HG03097 (cell line): Measurements from ENCODE around the gene VAT1L.

Experiments used
- ATAC-seq: cut with Tn5 transposase; IDR thresholded peaks from one replicate; pipeline ENCODE4 v1.9.1; 2021; ENCODE audit not compliant: unreplicated experiment, low FRiP score

VAT1L gene

GRCh38 chr16:77866752-77867151, 78.4 kb downstream of the VAT1L start:
- ATAC-seq: no peak

GRCh38 chr16:77868052-77868451, 79.7 kb downstream of the VAT1L start:
- peak; percentile 38 for ATAC-seq

GRCh38 chr16:77868478-77868877, 80.1 kb downstream of the VAT1L start:
- peak; percentile 87 for ATAC-seq

DNA sequence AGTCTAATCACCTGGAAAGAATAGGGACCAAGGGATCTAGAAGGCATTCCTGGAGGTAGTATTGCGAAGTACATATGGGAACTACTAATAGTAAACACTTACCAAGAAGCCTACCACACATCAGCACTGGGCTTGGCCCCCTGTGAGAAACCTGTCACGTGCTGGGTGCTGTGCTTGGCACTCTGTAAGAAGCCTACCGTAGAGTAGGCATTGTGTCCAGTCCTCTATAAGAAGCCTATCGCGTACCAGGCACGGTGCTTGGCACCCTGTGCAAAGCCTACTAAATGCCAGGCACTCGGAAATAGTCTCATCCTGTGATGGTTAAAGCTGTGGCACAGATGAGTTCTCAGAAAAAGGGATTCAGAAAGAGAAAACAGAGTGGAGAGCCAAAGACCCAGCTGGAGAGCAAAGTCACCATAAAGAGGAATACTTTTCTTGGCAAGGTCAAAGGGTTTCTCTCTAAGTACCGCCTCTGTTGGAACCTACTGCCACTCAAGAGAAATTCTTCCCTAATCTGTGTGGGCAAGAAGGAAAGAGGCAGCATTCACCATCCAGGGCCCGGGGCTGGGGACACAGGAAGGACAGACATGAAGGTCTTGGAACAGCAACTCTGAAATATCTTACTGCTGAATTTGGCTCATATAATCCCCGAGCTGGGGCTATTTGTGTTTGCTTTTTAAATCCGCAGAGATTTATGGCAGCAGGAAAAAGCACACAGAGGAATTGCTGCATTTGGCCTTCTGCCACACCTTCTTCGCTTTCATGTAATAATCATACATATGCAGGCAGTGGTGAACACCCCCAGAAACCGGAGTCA, 81.8 kb downstream of the VAT1L start:
- ATAC-seq: no peak

DNA sequence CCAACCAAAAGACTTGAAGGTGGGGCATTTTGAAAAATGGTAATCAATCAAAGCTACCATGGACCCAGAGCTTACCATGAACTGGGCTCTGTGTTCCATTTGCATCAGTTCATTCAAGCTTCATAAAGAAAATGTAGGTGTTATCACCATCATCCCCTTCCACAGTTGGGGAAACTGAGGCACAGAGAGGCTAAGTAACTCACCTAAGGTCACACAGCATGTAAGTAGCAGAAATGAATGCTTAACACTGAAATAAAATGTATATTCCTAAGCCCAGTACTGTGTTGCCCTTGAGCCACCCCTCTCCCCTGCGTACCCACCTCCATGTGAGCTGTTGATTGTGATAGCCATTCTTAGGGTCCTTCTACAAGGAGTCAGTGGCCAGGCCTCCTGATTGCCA, 83.6 kb downstream of the VAT1L start:
- no peak for ATAC-seq

DNA sequence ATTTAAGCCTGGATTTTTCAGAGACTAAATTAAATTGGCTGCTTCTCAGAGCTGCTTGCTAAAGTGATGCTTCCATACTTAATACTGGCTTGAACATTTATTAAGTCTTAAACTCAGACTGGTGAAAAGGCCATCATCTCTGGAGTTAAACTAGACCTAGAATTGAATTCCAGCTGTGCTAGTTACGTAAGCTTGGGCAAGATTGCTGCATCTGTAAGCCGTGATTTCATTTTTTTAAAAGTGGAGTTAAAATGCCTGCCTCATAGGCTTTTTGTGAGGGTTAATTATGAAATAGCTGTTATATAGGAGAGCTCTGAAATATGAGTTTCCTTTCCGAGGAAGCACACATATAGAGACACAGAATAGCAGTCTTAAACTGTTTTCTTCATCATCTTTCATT, 84.7 kb downstream of the VAT1L start:
- no peak for ATAC-seq

DNA sequence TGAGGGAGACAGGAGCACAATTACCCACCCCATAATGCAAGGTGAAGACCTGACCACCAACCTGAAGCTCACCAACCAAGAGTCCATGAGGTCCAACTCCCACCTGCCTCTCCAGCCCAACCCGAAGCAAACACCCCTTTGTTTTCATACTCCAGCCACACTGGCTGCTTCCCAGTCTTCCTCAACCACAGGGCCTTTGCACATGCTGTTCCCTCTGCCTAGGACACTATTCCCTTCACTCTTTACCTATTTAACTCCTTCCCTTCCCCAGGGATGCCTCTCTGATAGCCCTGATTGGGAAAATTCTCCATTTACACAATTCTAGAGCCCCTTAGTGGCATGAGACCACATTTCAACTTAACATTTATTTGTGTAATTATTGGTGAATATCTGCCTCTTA, 86.0 kb downstream of the VAT1L start:
- ATAC-seq: no peak

DNA sequence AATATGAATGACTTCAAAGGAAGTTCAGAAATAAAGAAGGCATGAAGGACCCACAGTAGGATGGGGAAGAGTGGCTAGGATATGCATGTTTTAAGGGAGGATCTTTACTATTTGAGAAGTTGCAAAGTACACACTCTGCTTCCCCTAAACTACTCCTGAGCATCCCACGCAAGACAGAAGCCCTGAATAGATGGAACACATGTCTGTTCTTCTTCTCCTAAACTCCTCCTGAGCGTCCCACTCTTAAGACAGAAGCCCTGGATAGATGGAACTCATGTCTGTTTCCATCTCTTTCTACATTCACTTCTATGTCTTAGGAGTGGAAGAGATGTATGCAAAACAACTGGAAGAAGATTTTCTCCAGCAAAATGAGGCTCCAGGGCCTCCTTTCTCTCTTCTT, 88.4 kb downstream of the VAT1L start:
- ATAC-seq: no peak

- no peak for ATAC-seq
Measured at GRCh38 chr16:77877712-77878347, 89.5 kb downstream of the VAT1L start.

DNA sequence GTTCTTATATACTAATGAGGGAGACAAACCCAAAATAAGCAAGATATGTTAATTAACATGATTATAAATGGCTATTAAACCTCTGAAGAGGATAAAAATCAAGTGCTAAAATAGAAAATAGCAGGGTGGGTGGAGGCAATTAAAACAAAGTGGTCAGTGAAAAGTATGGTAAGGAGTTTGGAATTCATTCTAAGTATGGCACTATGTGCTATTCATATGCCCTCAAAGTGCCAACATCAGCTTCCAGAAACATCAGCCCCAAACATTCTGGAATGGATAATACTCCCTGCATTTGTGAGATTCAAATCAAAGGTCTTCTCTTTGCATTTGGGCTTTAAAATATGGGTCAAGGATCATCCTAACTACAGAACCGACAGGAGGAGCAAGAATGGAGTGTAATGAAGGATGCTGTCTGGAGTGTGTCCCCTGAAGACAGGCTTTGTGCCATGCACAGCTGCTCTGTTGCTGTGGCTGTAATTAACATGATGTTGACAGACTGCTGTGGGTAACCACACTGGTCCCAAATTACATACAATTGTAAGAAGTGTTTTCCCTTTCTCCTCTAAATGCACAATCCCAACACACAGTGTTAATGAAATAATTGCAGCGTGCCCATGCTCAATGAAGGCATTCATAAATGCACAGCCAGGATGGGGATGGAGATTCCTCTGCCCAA, 93.1 kb downstream of the VAT1L start:
- ATAC-seq: no peak

- no peak for ATAC-seq
Measured at GRCh38 chr16:77882358-77882757, 94.0 kb downstream of the VAT1L start.

DNA sequence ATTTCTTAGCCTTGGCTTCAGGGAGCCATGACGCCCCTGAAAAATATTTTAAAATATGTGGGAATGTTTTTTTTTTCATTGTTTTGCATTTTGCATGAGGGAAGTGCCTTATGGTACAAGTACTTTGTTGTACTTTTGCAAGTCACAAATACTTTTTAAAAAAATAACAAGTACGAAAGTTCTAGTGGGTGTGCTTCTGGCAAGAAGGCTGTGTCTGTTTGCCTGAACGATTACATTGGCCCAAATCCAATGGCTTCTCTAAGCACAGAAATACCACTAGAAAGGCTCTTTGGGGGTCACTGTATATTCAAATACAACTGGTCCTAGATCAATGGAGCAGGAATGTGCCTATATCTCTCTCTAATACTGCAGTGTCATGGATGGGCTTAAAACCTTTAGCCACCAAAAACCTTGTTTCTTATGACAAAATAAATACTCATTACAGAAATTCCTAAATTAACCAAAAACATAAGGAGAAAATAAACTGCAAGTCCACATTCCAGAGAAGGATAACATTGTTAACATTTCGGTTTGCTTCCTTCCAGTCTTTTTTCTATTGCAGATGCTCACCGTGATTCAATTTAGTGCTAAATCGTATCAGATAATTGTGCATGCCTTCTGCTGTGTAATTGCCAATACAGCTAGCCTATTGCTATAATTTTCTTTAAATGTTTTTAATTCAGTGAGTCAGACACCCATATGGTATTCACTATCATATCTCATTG, 97.4 kb downstream of the VAT1L start:
- ATAC-seq: no peak

GRCh38 chr16:77888871-77889270, 100.5 kb downstream of the VAT1L start:
- ATAC-seq: no peak

DNA sequence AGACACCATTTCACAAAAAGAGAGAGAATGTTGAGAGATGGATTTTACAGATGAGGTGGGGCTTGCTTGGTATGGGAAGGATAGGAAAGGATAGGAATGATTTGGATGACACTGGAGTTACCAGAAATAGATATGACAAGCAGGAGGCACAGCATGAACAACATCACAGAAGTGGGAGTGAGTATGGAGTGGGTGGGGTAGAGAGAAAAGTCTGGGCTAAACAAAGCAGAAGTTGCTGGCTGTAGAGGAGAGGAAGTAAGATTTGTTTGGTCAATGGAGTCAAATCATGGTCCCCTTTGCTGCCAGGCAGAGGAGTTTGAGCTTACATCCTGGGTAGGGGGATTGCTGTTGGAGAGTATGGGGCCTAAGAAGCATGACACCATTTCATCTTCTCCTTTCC, 101.7 kb downstream of the VAT1L start:
- ATAC-seq: no peak

DNA sequence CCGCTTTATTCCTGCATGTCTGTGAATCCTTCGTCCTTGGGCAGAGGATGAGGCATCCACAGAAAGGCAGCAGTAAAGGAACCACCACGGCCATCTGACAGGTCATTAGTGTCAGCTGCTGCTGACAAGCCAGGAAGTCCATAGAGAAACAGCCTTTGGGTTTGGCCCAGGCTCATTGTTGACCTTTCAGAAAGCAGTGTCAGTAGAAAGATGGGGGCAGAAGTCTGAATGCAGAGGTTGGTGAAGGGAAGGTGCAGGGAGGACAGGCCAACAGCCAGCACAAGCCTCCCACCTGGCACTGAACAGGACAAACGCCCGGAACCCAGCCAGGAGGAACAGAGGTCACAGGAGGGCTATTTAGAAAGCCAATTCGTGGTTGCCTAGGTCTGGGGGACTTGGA, 105.8 kb downstream of the VAT1L start:
- ATAC-seq: no peak

DNA sequence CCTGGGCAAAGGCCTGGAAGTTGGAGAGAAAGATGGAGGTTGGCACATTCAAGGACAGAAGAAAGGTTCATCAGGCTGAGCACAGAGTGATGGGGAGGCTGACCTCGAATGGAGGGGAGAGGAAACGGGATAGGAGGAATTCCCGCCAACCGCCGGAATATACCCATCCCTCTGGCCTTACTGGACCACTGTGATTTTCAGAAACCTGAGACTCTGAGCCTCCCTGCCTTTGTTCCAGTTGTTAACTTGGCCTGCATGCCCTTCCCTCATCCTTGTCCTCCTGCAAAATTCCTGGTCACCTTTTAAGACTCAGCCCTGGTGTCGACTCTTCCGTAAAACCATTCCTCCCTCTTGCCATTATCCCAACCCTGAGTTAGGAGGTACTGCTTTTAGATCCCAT, 107.6 kb downstream of the VAT1L start:
- no peak for ATAC-seq

DNA sequence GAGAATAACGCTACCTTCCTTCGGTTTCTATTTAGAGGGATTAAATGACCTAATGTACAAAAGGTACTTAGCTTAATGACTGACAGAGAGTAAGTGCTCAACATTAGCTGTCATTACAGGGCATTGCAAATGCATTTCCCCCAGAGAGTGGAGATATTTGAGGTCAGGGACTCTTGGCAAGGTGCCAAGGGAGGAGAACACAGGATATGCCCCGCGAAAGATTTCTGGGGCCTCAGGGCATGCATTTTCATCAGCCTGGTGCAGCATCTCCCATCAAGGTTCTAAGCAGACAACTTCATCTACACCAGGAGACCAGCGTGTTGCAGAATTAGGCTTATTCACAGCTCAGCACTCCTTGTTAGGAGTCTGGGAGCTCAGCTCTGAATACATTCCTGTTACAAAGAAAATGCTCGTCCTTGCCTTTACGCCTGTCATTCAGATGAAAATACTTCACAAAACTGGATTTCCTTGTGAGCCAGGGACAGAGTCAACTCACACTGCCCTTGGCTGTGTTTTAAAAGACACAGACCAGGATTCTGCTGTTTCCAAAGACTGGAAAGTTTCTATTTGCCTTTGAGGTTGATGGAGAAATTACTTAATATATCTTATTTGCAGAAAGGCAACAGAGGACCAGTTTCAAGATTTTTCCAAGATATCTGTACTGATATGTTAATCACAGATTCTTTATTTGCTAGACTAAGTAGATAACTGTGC, 108.2 kb downstream of the VAT1L start:
- no peak for ATAC-seq

- no peak for ATAC-seq
Measured at GRCh38 chr16:77897129-77897437, 108.7 kb downstream of the VAT1L start.

DNA sequence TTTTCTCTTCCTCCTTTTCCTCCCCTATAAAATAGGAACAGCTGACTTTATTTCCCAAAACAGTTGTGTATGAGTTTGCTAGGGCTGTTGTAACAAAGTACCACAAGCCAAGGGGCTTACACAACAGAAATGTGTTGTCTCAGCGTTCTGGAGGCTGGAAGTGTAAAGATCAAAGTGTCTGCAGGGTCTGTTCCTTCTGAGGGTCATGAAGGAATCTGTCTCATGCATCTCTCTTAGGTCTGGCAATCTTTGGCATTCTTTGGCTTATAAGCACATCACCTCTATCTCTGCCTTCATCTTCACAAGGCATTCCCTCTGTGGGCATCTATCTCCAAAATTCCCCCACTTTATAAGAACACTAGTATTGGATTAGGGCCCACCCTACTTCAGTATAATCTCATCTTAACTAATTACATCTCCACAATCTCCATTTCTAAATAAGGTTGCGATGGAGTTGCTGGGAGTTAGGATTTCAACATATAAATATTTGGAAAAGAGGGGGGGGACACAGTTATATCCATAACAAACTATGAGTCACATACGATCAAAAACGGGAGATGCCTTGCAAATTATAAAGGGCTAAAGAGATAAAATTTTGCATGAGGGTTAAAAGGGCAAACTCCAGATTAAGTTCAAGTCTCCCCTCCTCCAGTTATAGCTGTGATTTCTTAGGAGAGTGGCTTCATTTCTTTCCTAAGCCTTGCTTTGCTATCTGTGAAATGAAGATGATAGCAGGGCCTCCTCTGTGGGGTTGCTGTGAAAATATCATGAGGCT, 109.7 kb downstream of the VAT1L start:
- no peak for ATAC-seq

DNA sequence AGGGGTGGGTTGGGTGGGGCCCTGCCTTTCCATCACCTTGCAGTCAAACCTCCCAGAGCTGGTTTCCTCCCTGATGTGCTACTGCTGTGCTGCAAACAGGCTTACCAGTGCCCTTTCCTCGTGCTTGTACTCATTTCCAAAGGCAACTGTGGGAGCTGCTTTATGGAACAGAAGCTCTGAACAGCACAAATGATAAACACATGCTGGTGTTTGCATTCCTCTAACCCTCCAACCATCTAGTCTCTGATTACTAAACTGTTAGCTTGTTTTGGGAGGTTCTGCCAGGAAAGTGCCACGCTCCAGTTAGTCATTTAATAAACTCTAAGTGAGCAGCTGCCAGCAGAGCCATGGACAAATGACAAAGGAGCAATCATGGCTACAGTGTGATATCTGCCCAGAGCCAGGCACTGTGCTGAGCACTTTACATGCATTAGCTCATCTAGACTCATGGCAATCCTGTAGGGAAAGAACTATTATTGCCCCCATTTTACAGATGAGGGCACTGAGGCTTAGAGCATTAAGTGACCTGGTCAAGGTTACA, 110.4 kb downstream of the VAT1L start:
- no peak for ATAC-seq
